BJ (cell line): ENCODE measurements around the gene PELI2. TPM values are rescaled to one million over a fixed set of nuclear protein-coding genes. Genes with fewer than 3 reads are reported as not detected.

Experiments
- CTCF ChIA-PET: fragments of 350-600 bp; formaldehyde crosslinking; extraction: SDS; loops from one replicate; lab custom pipeline; 2021; ENCODE audit warnings: antibody characterized with exemption, inconsistent platforms; lab: Yijun Ruan, JAX
- POLR2A ChIA-PET: fragments of 300-600 bp; sonication (Branson Sonifier 250); formaldehyde crosslinking; extraction: SDS; loops from one replicate; lab custom pipeline; 2021; ENCODE audit warnings: antibody characterized with exemption; lab: Charles Lee
- DNase-seq: peaks from one replicate; pipeline ENCODE4 v3.0.0-alpha.2; 2011; ENCODE audit warnings: low read depth
- H3K27me3 ChIP-seq: 2 replicates; pipeline ENCODE4 v1.6.0; 2011; ENCODE audit warnings: low read length; ENCODE audit not compliant: control insufficient read depth, insufficient read depth
- H3K36me3 ChIP-seq: 2 replicates; pipeline ENCODE4 v1.5.1; 2011; ENCODE audit warnings: low read length; ENCODE audit not compliant: control insufficient read depth, insufficient read depth
- H3K4me3 ChIP-seq: 2 replicates; pipeline ENCODE4 v1.5.1; 2011; ENCODE audit warnings: low read depth, mild to moderate bottlenecking, control low read depth, low read length
- CTCF ChIP-seq: IDR thresholded peaks from 2 replicates; pipeline ENCODE4 v1.5.1; 2011; ENCODE audit warnings: low read depth, mild to moderate bottlenecking, control low read depth, inconsistent platforms, low read length, moderate library complexity; ENCODE audit not compliant: insufficient read depth
- polyA plus RNA-seq: library from polyadenylated mRNA; depleted of rRNA; stranded (reverse); fragments of >200 nt; gene quantifications from 2 replicates; pipeline ENCODE4 v1.2.3, GENCODE V29; 2011

Gene PELI2
- polyA plus RNA-seq, 1 experiment = 10.5 TPM

- no peaks in the 10 kb centered on the region for H3K36me3 ChIP-seq
- ChIA-PET CTCF (no interaction called here), POLR2A (no interaction called here)
- H3K27me3 ChIP-seq = no peaks in the 10 kb centered on the region
- no peak for TF ChIP-seq CTCF
- H3K4me3 ChIP-seq = no peak overlapping the region
- DNase-seq = no peak
Measured at GRCh38 chr14:56108057-56108456, 10.2 kb upstream of the PELI2 start.

GRCh38 chr14:56112781-56113180 is 5.4 kb upstream of the PELI2 start:
- CTCF ChIA-PET = no interaction called here
- no peak for TF ChIP-seq CTCF
- H3K36me3 ChIP-seq = no peaks in the 10 kb centered on the region
- POLR2A ChIA-PET = no interaction called here
- peaks cover 4% of the 10 kb centered on the region for H3K27me3 ChIP-seq
- no peak overlapping the region for H3K4me3 ChIP-seq
- DNase-seq = no peak

- no peak for TF ChIP-seq CTCF
- Histone ChIP-seq H3K36me3 (no peaks in the 10 kb centered on the region), H3K27me3 (peaks cover 4% of the 10 kb centered on the region), H3K4me3 (no peak overlapping the region)
- DNase-seq = no peak
- ChIA-PET CTCF (no interaction called here), POLR2A (no interaction called here)
Measured at GRCh38 chr14:56115334-56115870, 2.8 kb upstream of the PELI2 start.

- DNase-seq = no peak
- TF ChIP-seq CTCF = no peak
- H3K36me3 ChIP-seq = no peaks in the 10 kb centered on the region
- no peak overlapping the region for H3K4me3 ChIP-seq
- ChIA-PET CTCF (interaction anchor here (1.2 kb wide), 1 partner anchor 17 kb away, joined by 3 read pairs; no protein-coding TSS in a partner anchor), POLR2A (no interaction called here)
- peaks cover 4% of the 10 kb centered on the region for H3K27me3 ChIP-seq
Measured at GRCh38 chr14:56115976-56116893, 2.0 kb upstream of the PELI2 start.

- CTCF ChIA-PET = interaction anchor here (1.3 to 3.0 kb wide), 3 partner anchors 77 to 222 kb away, joined by 4 to 11 read pairs (median 4); no protein-coding TSS in a partner anchor
- no peak for DNase-seq
- POLR2A ChIA-PET = no interaction called here
- Histone ChIP-seq H3K4me3 (peak overlapping the region; percentile 51), H3K27me3 (peaks cover 4% of the 10 kb centered on the region), H3K36me3 (no peaks in the 10 kb centered on the region)
- no peak for TF ChIP-seq CTCF
Measured at GRCh38 chr14:56118611-56119181, 485 bp downstream of the PELI2 start.
